H1 (cell line): ENCODE results near the gene HIBCH. TPM values are rescaled to one million over a fixed set of nuclear protein-coding genes. Genes with fewer than 3 reads are reported as not detected.

ENCODE experiments used
- ATF3 ChIP-seq: IDR thresholded peaks from 2 replicates; pipeline ENCODE4 v1.6.1; 2011; ENCODE audit warnings: low read depth, mild to moderate bottlenecking, low read length; ENCODE audit not compliant: insufficient read depth
- PHF8 ChIP-seq: fragments of 200-600 bp; sonication (generic); conservative IDR thresholded peaks from 2 replicates; pipeline ENCODE4 v1.7.1; 2012; ENCODE audit warnings: low read depth, mild to moderate bottlenecking, inconsistent platforms, low read length, moderate library complexity
- SIN3A ChIP-seq, 2 experiments: IDR thresholded peaks in 1 of 2; conservative IDR thresholded peaks in 1 of 2; 2 replicates each; pipeline ENCODE4 v1.6.1; 2011 to 2012; ENCODE audit warnings: low read length in 2 of 2, improper control_type of control experiment in 1 of 2, low read depth in 1 of 2, mild to moderate bottlenecking in 1 of 2
- polyA plus RNA-seq, 7 experiments: library from polyadenylated mRNA; depleted of rRNA in 3 of 7; stranded (reverse) in 5 of 7; unstranded in 2 of 7; fragments of >200 nt in 5 of 7; fragments of 200-250 nt in 2 of 7; gene quantifications; 1 replicate in 5 of 7; 2 replicates in 1 of 7; 4 replicates in 1 of 7; pipeline versions ENCODE4 v1.2.1 to v1.2.3, GENCODE V29; 2011 to 2013; ENCODE audit warnings: missing spikeins in 2 of 7, mixed read lengths in 2 of 7
- total RNA-seq: library from RNA; stranded (reverse); fragmentation: NEBNext Ultra II Directional; extraction: Animal tissue kit (Norgen Biotek cat#: 25700); gene quantifications from 2 replicates; pipeline ENCODE4 v1.2.1, GENCODE V29; 2021

The HIBCH gene
- total and polyA plus RNA-seq, 2 of the 8 experiments (the other 6 are each of a cell fraction or from before 2014, with no cell fraction given) = 7.5 to 31.8 TPM

- TF ChIP-seq ATF3 (no peak), PHF8 (0 out of 2 replicates have a peak, but pooled peaks have one; percentile 5), SIN3A (conservative IDR thresholded peaks at IDR 0.05 in 1 of 2, IDR thresholded peaks at IDR 0.05 in 1 of 2; ENCODE audit: low read depth in 1 of 2, low read length in 2 of 2) (peak; percentile 95 to 97)
Measured at GRCh38 chr2:190344276-190344827, 24.7 kb upstream of the HIBCH start (continued).
